ENCODE results near the gene NUDT1. TPM values are rescaled to one million over a fixed set of nuclear protein-coding genes. Genes with fewer than 3 reads are reported as not detected.

NUDT1 gene
- total RNA-seq, 1 experiment from 2014 or later: 92.6 TPM

- ATAC-seq: peak; percentile 37; the same call in 1 of the 2 replicates
- BruUV-seq (replicated peaks): no TSS peak
- H3K4me3 ChIP-seq (ENCODE audit: low read depth in 2 of 2, low read length in 2 of 2): no peak overlapping the region
- TF ChIP-seq POLR2AphosphoS5 (IDR thresholded peaks at IDR 0.05; ENCODE audit: low read depth, low read length): no peak
- TF ChIP-seq, protein P1, sequence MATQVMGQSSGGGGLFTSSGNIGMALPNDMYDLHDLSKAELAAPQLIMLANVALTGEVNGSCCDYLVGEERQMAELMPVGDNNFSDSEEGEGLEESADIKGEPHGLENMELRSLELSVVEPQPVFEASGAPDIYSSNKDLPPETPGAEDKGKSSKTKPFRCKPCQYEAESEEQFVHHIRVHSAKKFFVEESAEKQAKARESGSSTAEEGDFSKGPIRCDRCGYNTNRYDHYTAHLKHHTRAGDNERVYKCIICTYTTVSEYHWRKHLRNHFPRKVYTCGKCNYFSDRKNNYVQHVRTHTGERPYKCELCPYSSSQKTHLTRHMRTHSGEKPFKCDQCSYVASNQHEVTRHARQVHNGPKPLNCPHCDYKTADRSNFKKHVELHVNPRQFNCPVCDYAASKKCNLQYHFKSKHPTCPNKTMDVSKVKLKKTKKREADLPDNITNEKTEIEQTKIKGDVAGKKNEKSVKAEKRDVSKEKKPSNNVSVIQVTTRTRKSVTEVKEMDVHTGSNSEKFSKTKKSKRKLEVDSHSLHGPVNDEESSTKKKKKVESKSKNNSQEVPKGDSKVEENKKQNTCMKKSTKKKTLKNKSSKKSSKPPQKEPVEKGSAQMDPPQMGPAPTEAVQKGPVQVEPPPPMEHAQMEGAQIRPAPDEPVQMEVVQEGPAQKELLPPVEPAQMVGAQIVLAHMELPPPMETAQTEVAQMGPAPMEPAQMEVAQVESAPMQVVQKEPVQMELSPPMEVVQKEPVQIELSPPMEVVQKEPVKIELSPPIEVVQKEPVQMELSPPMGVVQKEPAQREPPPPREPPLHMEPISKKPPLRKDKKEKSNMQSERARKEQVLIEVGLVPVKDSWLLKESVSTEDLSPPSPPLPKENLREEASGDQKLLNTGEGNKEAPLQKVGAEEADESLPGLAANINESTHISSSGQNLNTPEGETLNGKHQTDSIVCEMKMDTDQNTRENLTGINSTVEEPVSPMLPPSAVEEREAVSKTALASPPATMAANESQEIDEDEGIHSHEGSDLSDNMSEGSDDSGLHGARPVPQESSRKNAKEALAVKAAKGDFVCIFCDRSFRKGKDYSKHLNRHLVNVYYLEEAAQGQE (IDR thresholded peaks at IDR 0.05; ENCODE audit: insufficient read depth in 1 of 2, low read depth in 2 of 2, low read length in 1 of 2): no peak
- TF ChIP-seq SIN3A (IDR thresholded peaks at IDR 0.05; ENCODE audit: borderline replicate concordance, insufficient read depth, low read depth, low read length): no peak
- no peak for TF ChIP-seq TCF7L2 (IDR thresholded peaks at IDR 0.05; ENCODE audit: low read depth, low read length)
- TF ChIP-seq CTCF (IDR thresholded peaks at IDR 0.05): no peak
- H3K27me3 ChIP-seq (ENCODE audit: control insufficient read depth, insufficient read depth, low read length): no peaks in the 10 kb centered on the region
- in situ Hi-C loops (cut with HindIII; ENCODE audit: low pct_unique_long_range_greater_than_20kb, low sequenced_read_pairs): no loop called here
- no peaks in the 10 kb centered on the region for H3K36me3 ChIP-seq (ENCODE audit: control insufficient read depth, insufficient read depth, low read length)
- ChIA-PET CTCF (no interaction called here), POLR2A (no interaction called here)
- intact Hi-C loops (cut with micrococcal nuclease; ENCODE audit: unreplicated experiment): no loop called here
- H3K4me1 ChIP-seq (ENCODE audit: control insufficient read depth, insufficient read depth, low read length): no peaks in the 10 kb centered on the region
- H3K27ac ChIP-seq (ENCODE audit: low read length): no peak overlapping the region
- H3K9me3 ChIP-seq (ENCODE audit: control insufficient read depth, insufficient read depth, low read depth, low read length): no peaks in the 10 kb centered on the region
- DNase-seq (ENCODE audit: low read depth, low spot score): no peak
Measured at GRCh38 chr7:2287745-2288144, 45.7 kb downstream of the NUDT1 start.

DNA sequence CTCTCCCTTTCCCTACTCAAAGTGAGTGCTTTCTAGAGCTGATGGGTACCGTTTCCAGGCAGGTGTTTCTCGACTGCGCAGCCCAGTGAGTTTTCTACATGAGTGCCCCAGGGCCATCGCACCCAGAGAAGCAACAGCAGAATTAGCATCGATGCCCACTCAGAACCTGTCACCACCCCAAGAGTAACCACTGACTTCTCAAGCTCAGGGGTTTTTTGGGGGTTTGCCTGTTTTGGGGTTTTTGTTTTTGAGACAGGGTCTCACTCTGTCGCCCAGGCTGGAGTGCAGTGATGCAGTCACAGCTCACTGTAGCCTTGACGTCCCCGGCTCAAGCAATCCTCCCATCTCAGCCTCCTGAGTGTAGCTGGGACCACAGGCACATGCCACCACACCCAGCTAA is 46.5 kb downstream of the NUDT1 start:
- Histone ChIP-seq H3K36me3 (ENCODE audit: control insufficient read depth, insufficient read depth, low read length) (no peaks in the 10 kb centered on the region), H3K4me1 (ENCODE audit: control insufficient read depth, insufficient read depth, low read length) (no peaks in the 10 kb centered on the region), H3K27me3 (ENCODE audit: control insufficient read depth, insufficient read depth, low read length) (no peaks in the 10 kb centered on the region), H3K9me3 (ENCODE audit: control insufficient read depth, insufficient read depth, low read depth, low read length) (no peaks in the 10 kb centered on the region), H3K27ac (ENCODE audit: low read length) (no peak overlapping the region), H3K4me3 (ENCODE audit: low read depth in 2 of 2, low read length in 2 of 2) (no peak overlapping the region)
- ATAC-seq (no peak), DNase-seq (ENCODE audit: low read depth, low spot score) (no peak)
- POLR2A ChIA-PET: no interaction called here
- CTCF ChIA-PET: no interaction called here
- TF ChIP-seq TCF7L2 (IDR thresholded peaks at IDR 0.05; ENCODE audit: low read depth, low read length) (no peak), CTCF (IDR thresholded peaks at IDR 0.05) (no peak), SIN3A (IDR thresholded peaks at IDR 0.05; ENCODE audit: borderline replicate concordance, insufficient read depth, low read depth, low read length) (no peak), POLR2AphosphoS5 (IDR thresholded peaks at IDR 0.05; ENCODE audit: low read depth, low read length) (no peak)
- TF ChIP-seq, protein P1 (IDR thresholded peaks at IDR 0.05; ENCODE audit: insufficient read depth in 1 of 2, low read depth in 2 of 2, low read length in 1 of 2): no peak
- BruUV-seq (replicated peaks): no TSS peak
- in situ Hi-C loops (cut with HindIII; ENCODE audit: low pct_unique_long_range_greater_than_20kb, low sequenced_read_pairs): no loop called here
- intact Hi-C loops (cut with micrococcal nuclease; ENCODE audit: unreplicated experiment): no loop called here
